HepG2 (cell line): Measurements from ENCODE around the gene HS3ST5. TPM values are rescaled to one million over a fixed set of nuclear protein-coding genes. Genes with fewer than 3 reads are reported as not detected.

Experiments used
- NCOA2 ChIP-seq: sonication (generic); formaldehyde crosslinking; IDR thresholded peaks from 2 replicates; pipeline ENCODE4 v1.8.0; 2022; ENCODE audit warnings: inconsistent platforms
- NR2F6 ChIP-seq, 2 experiments: IDR thresholded peaks; 2 replicates each; pipeline ENCODE4 v1.6.1; 2016; ENCODE audit warnings: antibody characterized with exemption in 1 of 2, mild to moderate bottlenecking in 1 of 2
- U2AF1 ChIP-seq: fragments of 200-400 bp; formaldehyde crosslinking; optimal IDR thresholded peaks from 2 replicates; pipeline ENCODE3; 2017; ENCODE audit warnings: mild to moderate bottlenecking, low read depth, low read length
- ZNF816 ChIP-seq: sonication (generic); formaldehyde crosslinking; IDR thresholded peaks from 2 replicates; pipeline ENCODE4 v1.8.0; 2022; ENCODE audit warnings: missing genetic modification reagents, mild to moderate bottlenecking, borderline replicate concordance
- polyA plus RNA-seq, 8 experiments: library from polyadenylated mRNA; depleted of rRNA in 3 of 8; stranded (reverse) in 7 of 8; unstranded in 1 of 8; fragments of >200 nt; fragmentation: Illumina TruSeq in 4 of 8; extraction: Trizol in 4 of 8; gene quantifications; 2 replicates each; pipeline versions ENCODE4 v1.2.1 to v1.2.3, GENCODE V29; 2011 to 2016; ENCODE audit warnings: low read depth in 4 of 8, missing spikeins in 1 of 8, mixed read lengths in 1 of 8; ENCODE audit not compliant: insufficient read depth in 1 of 8
- total RNA-seq, 5 experiments: library from RNA; depleted of rRNA; stranded (reverse); fragments of >200 nt; fragmentation: Illumina TruSeq; extraction: Trizol; gene quantifications; 2 replicates each; pipeline ENCODE4 v1.2.3, GENCODE V29; 2016; ENCODE audit warnings: low read depth in 1 of 5
- TF ChIP-seq, protein P1 (sequence below): sonication (generic); formaldehyde crosslinking; IDR thresholded peaks from 2 replicates; pipeline ENCODE4 v1.8.1; 2022; ENCODE audit warnings: low read depth, mild to moderate bottlenecking, missing genetic modification reagents
- TF ChIP-seq, protein P2 (sequence below): sonication (generic); formaldehyde crosslinking; IDR thresholded peaks from 2 replicates; pipeline ENCODE4 v1.8.0; 2022; ENCODE audit warnings: mild to moderate bottlenecking, missing genetic modification reagents
- TF ChIP-seq, protein P3 (sequence below): sonication (generic); formaldehyde crosslinking; IDR thresholded peaks from 2 replicates; pipeline ENCODE4 v1.8.0; 2022; ENCODE audit warnings: mild to moderate bottlenecking, missing genetic modification reagents, moderate library complexity
- TF ChIP-seq, protein P4 (sequence below): sonication (generic); formaldehyde crosslinking; IDR thresholded peaks from 2 replicates; pipeline ENCODE4 v1.4.0; 2020; ENCODE audit warnings: mild to moderate bottlenecking, missing genetic modification reagents
- TF ChIP-seq, protein P5 (sequence below): sonication (generic); formaldehyde crosslinking; IDR thresholded peaks from 2 replicates; pipeline ENCODE4 v1.4.0; 2020; ENCODE audit warnings: missing genetic modification reagents, borderline replicate concordance

Gene HS3ST5
- total and polyA plus RNA-seq, 2 of the 13 experiments (the other 11 are each of a cell fraction or from before 2014, with no cell fraction given) = 1.1 to 1.6 TPM

DNA sequence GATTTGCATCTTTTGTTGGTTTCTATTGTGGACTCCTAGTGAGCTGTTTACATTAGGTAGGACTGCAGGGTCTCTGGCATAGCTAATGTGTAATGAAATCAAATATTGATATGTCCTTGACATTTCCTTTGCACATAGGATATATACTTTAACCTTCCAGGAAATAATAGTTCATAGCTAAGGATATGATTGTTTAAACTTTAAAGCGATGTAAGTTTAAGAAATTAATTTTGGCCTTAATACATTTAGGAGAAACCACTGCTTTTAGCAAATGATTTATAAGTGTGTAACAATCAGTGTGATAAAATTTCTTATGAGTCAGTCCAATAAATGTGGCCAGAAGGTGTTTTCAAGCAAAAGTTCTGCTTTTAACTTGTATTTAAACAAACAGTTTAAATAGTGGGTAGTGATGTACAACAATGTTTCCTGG lies 171.8 kb downstream of the HS3ST5 start (continued):
- TF ChIP-seq, protein P1, sequence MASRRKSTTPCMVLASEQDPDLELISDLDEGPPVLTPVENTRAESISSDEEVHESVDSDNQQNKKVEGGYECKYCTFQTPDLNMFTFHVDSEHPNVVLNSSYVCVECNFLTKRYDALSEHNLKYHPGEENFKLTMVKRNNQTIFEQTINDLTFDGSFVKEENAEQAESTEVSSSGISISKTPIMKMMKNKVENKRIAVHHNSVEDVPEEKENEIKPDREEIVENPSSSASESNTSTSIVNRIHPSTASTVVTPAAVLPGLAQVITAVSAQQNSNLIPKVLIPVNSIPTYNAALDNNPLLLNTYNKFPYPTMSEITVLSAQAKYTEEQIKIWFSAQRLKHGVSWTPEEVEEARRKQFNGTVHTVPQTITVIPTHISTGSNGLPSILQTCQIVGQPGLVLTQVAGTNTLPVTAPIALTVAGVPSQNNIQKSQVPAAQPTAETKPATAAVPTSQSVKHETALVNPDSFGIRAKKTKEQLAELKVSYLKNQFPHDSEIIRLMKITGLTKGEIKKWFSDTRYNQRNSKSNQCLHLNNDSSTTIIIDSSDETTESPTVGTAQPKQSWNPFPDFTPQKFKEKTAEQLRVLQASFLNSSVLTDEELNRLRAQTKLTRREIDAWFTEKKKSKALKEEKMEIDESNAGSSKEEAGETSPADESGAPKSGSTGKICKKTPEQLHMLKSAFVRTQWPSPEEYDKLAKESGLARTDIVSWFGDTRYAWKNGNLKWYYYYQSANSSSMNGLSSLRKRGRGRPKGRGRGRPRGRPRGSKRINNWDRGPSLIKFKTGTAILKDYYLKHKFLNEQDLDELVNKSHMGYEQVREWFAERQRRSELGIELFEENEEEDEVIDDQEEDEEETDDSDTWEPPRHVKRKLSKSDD (CRISPR knock-in tag) = no peak
- TF ChIP-seq NCOA2 (peak; percentile 95), U2AF1 (no peak), NR2F6 (IDR thresholded peaks at IDR 0.05) (peak; percentile 84), NR2F6 (CRISPR knock-in tag; IDR thresholded peaks at IDR 0.05) (peak; percentile 85), ZNF816 (0 out of 2 replicates have a peak, but pooled peaks have one; percentile 25)
- TF ChIP-seq, protein P2, sequence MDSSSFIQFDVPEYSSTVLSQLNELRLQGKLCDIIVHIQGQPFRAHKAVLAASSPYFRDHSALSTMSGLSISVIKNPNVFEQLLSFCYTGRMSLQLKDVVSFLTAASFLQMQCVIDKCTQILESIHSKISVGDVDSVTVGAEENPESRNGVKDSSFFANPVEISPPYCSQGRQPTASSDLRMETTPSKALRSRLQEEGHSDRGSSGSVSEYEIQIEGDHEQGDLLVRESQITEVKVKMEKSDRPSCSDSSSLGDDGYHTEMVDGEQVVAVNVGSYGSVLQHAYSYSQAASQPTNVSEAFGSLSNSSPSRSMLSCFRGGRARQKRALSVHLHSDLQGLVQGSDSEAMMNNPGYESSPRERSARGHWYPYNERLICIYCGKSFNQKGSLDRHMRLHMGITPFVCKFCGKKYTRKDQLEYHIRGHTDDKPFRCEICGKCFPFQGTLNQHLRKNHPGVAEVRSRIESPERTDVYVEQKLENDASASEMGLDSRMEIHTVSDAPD (CRISPR knock-in tag) = no peak
- TF ChIP-seq, protein P3, sequence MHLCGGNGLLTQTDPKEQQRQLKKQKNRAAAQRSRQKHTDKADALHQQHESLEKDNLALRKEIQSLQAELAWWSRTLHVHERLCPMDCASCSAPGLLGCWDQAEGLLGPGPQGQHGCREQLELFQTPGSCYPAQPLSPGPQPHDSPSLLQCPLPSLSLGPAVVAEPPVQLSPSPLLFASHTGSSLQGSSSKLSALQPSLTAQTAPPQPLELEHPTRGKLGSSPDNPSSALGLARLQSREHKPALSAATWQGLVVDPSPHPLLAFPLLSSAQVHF (CRISPR knock-in tag) = no peak
- TF ChIP-seq, protein P4, sequence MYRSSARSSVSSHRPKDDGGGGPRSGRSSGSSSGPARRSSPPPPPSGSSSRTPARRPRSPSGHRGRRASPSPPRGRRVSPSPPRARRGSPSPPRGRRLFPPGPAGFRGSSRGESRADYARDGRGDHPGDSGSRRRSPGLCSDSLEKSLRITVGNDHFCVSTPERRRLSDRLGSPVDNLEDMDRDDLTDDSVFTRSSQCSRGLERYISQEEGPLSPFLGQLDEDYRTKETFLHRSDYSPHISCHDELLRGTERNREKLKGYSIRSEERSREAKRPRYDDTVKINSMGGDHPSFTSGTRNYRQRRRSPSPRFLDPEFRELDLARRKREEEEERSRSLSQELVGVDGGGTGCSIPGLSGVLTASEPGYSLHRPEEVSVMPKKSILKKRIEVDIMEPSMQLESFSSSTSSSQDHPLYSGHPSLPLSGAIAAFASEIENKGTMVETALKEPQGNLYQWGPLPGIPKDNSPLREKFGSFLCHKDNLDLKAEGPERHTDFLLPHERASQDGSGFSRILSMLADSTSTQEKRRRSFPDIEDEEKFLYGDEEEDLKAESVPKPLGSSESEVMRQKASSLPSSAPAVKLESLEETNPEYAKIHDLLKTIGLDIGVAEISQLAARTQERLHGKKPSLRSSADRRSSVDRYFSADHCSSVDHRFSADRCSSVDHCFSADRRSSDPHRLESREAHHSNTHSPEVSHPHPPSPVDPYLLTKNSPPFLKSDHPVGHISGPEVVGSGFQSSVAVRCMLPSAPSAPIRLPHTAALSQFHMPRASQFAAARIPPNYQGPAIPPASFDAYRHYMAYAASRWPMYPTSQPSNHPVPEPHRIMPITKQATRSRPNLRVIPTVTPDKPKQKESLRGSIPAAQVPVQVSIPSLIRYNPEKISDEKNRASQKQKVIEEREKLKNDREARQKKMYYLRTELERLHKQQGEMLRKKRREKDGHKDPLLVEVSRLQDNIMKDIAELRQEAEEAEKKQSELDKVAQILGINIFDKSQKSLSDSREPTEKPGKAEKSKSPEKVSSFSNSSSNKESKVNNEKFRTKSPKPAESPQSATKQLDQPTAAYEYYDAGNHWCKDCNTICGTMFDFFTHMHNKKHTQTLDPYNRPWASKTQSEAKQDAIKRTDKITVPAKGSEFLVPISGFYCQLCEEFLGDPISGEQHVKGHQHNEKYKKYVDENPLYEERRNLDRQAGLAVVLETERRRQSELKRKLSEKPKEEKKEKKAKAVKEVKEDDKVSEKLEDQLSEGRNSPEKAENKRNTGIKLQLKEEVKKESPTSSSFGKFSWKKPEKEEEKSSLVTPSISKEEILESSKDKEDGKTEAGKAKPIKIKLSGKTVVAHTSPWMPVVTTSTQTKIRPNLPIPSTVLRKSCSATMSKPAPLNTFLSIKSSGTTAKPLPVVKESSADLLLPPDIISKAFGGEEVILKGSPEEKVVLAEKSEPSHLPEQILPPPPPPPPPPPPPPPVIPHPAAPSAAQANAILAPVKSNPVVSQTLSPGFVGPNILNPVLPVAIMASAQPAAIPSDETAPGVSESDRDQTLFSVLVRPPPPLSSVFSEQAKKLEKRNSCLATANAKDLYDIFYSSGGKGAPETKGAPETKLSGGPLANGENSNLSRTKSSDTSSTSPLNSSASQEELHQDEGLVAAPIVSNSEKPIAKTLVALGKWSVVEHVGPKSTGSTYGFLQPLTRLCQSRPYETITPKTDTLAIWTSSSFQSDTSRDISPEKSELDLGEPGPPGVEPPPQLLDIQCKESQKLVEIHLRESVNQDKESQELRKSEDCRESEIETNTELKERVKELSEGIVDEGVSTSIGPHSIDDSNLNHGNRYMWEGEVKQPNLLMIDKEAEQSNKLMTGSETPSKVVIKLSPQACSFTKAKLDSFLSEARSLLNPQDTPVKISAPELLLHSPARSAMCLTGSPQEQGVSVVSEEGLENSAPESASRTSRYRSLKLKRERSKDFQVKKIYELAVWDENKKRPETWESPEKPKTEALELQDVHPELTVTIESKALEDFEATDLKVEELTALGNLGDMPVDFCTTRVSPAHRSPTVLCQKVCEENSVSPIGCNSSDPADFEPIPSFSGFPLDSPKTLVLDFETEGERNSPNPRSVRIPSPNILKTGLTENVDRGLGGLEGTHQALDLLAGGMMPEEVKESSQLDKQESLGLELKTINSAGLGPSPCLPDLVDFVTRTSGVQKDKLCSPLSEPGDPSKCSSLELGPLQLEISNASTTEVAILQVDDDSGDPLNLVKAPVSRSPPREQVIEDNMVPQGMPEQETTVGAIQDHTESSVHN = no peak
- TF ChIP-seq, protein P5, sequence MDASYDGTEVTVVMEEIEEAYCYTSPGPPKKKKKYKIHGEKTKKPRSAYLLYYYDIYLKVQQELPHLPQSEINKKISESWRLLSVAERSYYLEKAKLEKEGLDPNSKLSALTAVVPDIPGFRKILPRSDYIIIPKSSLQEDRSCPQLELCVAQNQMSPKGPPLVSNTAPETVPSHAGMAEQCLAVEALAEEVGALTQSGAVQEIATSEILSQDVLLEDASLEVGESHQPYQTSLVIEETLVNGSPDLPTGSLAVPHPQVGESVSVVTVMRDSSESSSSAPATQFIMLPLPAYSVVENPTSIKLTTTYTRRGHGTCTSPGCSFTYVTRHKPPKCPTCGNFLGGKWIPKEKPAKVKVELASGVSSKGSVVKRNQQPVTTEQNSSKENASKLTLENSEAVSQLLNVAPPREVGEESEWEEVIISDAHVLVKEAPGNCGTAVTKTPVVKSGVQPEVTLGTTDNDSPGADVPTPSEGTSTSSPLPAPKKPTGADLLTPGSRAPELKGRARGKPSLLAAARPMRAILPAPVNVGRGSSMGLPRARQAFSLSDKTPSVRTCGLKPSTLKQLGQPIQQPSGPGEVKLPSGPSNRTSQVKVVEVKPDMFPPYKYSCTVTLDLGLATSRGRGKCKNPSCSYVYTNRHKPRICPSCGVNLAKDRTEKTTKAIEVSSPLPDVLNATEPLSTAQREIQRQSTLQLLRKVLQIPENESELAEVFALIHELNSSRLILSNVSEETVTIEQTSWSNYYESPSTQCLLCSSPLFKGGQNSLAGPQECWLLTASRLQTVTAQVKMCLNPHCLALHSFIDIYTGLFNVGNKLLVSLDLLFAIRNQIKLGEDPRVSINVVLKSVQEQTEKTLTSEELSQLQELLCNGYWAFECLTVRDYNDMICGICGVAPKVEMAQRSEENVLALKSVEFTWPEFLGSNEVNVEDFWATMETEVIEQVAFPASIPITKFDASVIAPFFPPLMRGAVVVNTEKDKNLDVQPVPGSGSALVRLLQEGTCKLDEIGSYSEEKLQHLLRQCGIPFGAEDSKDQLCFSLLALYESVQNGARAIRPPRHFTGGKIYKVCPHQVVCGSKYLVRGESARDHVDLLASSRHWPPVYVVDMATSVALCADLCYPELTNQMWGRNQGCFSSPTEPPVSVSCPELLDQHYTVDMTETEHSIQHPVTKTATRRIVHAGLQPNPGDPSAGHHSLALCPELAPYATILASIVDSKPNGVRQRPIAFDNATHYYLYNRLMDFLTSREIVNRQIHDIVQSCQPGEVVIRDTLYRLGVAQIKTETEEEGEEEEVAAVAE (CRISPR knock-in tag) = no peak
